A673 (cell line): ENCODE data around the gene ZC2HC1B. TPM values are rescaled to one million over a fixed set of nuclear protein-coding genes. Genes with fewer than 3 reads are reported as not detected.

ENCODE experiments used
- BruUV-seq: library from RNA; stranded (reverse); fragments of 400-500 nt; replicated peaks from 2 replicates; lab custom pipeline; 2021; lab: Mats Ljungman, UMichigan
- CTCF ChIA-PET: fragments of 300-600 bp; sonication (Branson Sonifier 250); formaldehyde crosslinking; loops from one replicate; lab custom pipeline; 2022; ENCODE audit warnings: antibody characterized with exemption; lab: Charles Lee
- POLR2A ChIA-PET: fragments of 300-600 bp; sonication (Branson Sonifier 250); formaldehyde crosslinking; loops from one replicate; lab custom pipeline; 2022; ENCODE audit warnings: antibody characterized with exemption; ENCODE audit not compliant: low non-redundant PET; lab: Charles Lee
- DNase-seq: peaks from one replicate; pipeline ENCODE4 v3.0.0-alpha.2; 2015; ENCODE audit warnings: low spot score
- H3K27ac ChIP-seq: fragments of 200-600 bp; sonication (generic); 2 replicates; pipeline ENCODE4 v1.5.1; 2016; ENCODE audit warnings: mixed run types, low read depth, mild to moderate bottlenecking, mixed read lengths, antibody characterized with exemption, low read length; ENCODE audit not compliant: poor library complexity, severe bottlenecking
- H3K27me3 ChIP-seq: fragments of 200-600 bp; sonication (generic); replicated peaks from 2 replicates; pipeline ENCODE4 v1.6.1; 2017; ENCODE audit warnings: mixed run types, low read depth, mild to moderate bottlenecking, mixed read lengths, antibody characterized with exemption, low read length; ENCODE audit not compliant: insufficient read depth, poor library complexity
- H3K36me3 ChIP-seq: fragments of 200-600 bp; sonication (generic); 2 replicates; pipeline ENCODE4 v1.6.1; 2016; ENCODE audit warnings: mixed run types, mild to moderate bottlenecking, mixed read lengths, antibody characterized with exemption, low read length; ENCODE audit not compliant: insufficient read depth, poor library complexity, severe bottlenecking
- H3K4me1 ChIP-seq: fragments of 200-600 bp; sonication (generic); 2 replicates; pipeline ENCODE4 v1.6.1; 2017; ENCODE audit warnings: mixed run types, mild to moderate bottlenecking, mixed read lengths, antibody characterized with exemption, low read length; ENCODE audit not compliant: insufficient read depth, poor library complexity, severe bottlenecking
- H3K4me3 ChIP-seq: fragments of 200-600 bp; sonication (generic); 2 replicates; pipeline ENCODE4 v1.5.1; 2016; ENCODE audit warnings: low read depth, mixed run types, mild to moderate bottlenecking, mixed read lengths, low read length; ENCODE audit not compliant: poor library complexity, severe bottlenecking
- H3K9me3 ChIP-seq: fragments of 200-600 bp; sonication (generic); 2 replicates; pipeline ENCODE4 v1.6.1; 2016; ENCODE audit warnings: mixed run types, low read depth, mild to moderate bottlenecking, mixed read lengths, antibody characterized with exemption, low read length; ENCODE audit not compliant: poor library complexity, severe bottlenecking
- EZH2 ChIP-seq: fragments of 200-600 bp; sonication (generic); IDR thresholded peaks from 2 replicates; pipeline ENCODE4 v1.6.1; 2017; ENCODE audit warnings: borderline replicate concordance, low read depth, mild to moderate bottlenecking, mixed read lengths, antibody characterized with exemption, low read length; ENCODE audit not compliant: poor library complexity, severe bottlenecking
- intact Hi-C: fragments of 100-400 bp; cut with micrococcal nuclease; formaldehyde crosslinking; loops from one replicate; pipeline ENCODE4 v1.10.0; 2022; ENCODE audit not compliant: unreplicated experiment
- total RNA-seq: library from RNA; stranded (reverse); gene quantifications from 2 replicates; pipeline ENCODE4 v1.2.3, GENCODE V29; 2021
- TF ChIP-seq, protein P1 (sequence below): fragments of 300-800, 200-600 bp; sonication (generic); conservative IDR thresholded peaks from 2 replicates; pipeline ENCODE4 v1.5.1; 2017; ENCODE audit warnings: low read depth, mild to moderate bottlenecking, antibody characterized with exemption, low read length, moderate library complexity, mixed read lengths

The ZC2HC1B gene
- total RNA-seq, 1 experiment from 2014 or later: not detected

DNA sequence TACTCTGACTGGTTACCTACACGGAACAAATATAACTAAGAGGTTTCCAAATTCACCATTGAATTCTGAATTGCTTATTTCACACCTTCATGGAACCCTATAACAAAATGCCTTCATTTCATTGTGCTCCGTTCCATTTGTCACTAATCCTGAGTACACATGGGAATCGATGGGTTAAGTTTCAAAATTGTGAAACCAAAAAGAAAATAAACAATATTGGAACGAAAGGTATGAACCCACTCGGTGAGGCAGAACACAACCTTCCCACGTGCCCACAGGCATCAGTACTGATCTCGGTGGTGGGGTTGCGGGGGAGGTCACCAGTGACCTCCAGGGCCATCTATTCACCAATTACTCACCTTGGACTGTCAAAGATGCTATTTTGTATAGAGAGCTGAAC lies 109.8 kb downstream of the ZC2HC1B start:
- H3K36me3 ChIP-seq: no peaks in the 10 kb centered on the region
- no peaks in the 10 kb centered on the region for H3K27me3 ChIP-seq
- H3K9me3 ChIP-seq: no peaks in the 10 kb centered on the region
- ChIA-PET POLR2A (no interaction called here), CTCF (no interaction called here)
- intact Hi-C loops: no loop called here
- H3K4me3 ChIP-seq: no peak overlapping the region
- no TSS peak for BruUV-seq
- H3K27ac ChIP-seq: no peak overlapping the region
- TF ChIP-seq EZH2: no peak
- TF ChIP-seq, protein P1, sequence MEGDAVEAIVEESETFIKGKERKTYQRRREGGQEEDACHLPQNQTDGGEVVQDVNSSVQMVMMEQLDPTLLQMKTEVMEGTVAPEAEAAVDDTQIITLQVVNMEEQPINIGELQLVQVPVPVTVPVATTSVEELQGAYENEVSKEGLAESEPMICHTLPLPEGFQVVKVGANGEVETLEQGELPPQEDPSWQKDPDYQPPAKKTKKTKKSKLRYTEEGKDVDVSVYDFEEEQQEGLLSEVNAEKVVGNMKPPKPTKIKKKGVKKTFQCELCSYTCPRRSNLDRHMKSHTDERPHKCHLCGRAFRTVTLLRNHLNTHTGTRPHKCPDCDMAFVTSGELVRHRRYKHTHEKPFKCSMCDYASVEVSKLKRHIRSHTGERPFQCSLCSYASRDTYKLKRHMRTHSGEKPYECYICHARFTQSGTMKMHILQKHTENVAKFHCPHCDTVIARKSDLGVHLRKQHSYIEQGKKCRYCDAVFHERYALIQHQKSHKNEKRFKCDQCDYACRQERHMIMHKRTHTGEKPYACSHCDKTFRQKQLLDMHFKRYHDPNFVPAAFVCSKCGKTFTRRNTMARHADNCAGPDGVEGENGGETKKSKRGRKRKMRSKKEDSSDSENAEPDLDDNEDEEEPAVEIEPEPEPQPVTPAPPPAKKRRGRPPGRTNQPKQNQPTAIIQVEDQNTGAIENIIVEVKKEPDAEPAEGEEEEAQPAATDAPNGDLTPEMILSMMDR: no peak
- DNase-seq: no peak
- no peaks in the 10 kb centered on the region for H3K4me1 ChIP-seq

DNA sequence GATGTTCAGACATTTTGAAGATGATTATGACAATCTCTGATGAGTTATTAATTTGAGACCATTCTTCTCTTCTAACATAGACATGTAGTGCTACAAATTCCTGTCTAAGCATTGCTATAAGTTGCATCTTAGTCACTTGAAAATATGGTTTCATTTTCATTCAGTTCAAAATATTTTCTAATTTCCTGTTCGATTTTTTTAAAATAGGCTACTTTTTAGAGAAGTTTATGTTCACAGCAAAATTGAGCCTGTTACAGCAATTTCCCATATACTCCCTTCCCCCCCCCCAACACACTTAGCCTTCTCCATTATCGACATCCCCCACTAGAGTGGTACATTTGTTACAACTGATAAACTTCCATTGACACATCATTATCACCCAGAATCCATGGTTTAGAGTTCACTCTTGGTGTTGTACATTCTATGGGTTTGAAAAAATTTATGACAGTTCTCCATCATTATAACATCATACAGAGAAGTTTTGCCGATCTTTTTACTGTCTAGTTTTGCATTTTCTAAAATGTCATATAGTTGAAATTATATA lies 112.6 kb downstream of the ZC2HC1B start:
- H3K36me3 ChIP-seq: no peaks in the 10 kb centered on the region
- DNase-seq: no peak
- no peak for TF ChIP-seq EZH2
- TF ChIP-seq, protein P1: no peak
- intact Hi-C loops: no loop called here
- H3K27me3 ChIP-seq: no peaks in the 10 kb centered on the region
- no peak overlapping the region for H3K4me3 ChIP-seq
- H3K27ac ChIP-seq: no peak overlapping the region
- no peaks in the 10 kb centered on the region for H3K4me1 ChIP-seq
- H3K9me3 ChIP-seq: no peaks in the 10 kb centered on the region
- CTCF ChIA-PET: interaction anchor here (0.6 kb wide), 1 partner anchor 43 kb away, joined by 3 read pairs; no protein-coding TSS in a partner anchor
- BruUV-seq: no TSS peak
- POLR2A ChIA-PET: no interaction called here

DNA sequence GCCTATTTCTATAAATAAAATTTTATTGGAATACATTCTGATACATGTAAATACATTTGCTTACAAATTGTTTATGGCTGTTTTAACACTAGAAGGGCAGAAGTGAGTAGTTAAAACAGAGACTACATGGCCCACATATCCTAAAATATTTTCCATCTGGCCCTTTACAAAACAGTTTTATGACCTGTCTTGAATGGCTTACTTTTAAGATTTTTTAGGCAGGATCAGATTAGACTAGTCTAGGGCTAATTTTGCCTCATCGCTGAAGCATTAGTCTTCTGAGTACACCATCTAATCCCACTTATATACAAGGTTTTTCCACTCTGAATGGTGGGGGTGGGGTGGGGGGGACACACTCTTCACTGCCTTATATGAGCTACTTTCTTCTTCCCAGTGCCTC lies 116.6 kb downstream of the ZC2HC1B start:
- DNase-seq: no peak
- Histone ChIP-seq H3K27ac (no peak overlapping the region), H3K4me3 (no peak overlapping the region), H3K27me3 (no peaks in the 10 kb centered on the region), H3K36me3 (no peaks in the 10 kb centered on the region), H3K4me1 (no peaks in the 10 kb centered on the region), H3K9me3 (no peaks in the 10 kb centered on the region)
- no peak for TF ChIP-seq EZH2
- TF ChIP-seq, protein P1: no peak
- BruUV-seq: no TSS peak
- intact Hi-C loops: no loop called here
- ChIA-PET CTCF (no interaction called here), POLR2A (no interaction called here)
